Mesothelial cell of epicardium (in vitro differentiated cells): ENCODE measurements around the gene MYH11. TPM values are rescaled to one million over a fixed set of nuclear protein-coding genes. Genes with fewer than 3 reads are reported as not detected.
A peak's percentile ranks its signal among the peaks of the same experiment; 100 is the strongest.

Source experiments
- DNase-seq, 2 experiments: peaks; one replicate each; pipeline ENCODE4 v3.0.0; 2021; ENCODE audit warnings: low spot score in 2 of 2; ENCODE audit not compliant: unreplicated experiment in 2 of 2
- H3K27ac Mint-ChIP-seq: 2 replicates; pipeline ENCODE4 v1.8.0; 2021; ENCODE audit warnings: mixed read lengths
- H3K27me3 Mint-ChIP-seq: 2 replicates; pipeline ENCODE4 v1.8.0; 2021; ENCODE audit warnings: low read depth, mixed read lengths
- H3K36me3 Mint-ChIP-seq: 2 replicates; pipeline ENCODE4 v1.8.0; 2021; ENCODE audit warnings: mixed read lengths
- H3K4me1 Mint-ChIP-seq: 2 replicates; pipeline ENCODE4 v1.8.0; 2021; ENCODE audit warnings: mixed read lengths
- H3K4me3 Mint-ChIP-seq: 2 replicates; pipeline ENCODE4 v1.8.0; 2021; ENCODE audit warnings: mild to moderate bottlenecking, moderate library complexity, mixed read lengths
- H3K9me3 Mint-ChIP-seq: 2 replicates; pipeline ENCODE4 v1.8.0; 2021; ENCODE audit warnings: mixed read lengths
- total RNA-seq: library from RNA; stranded (reverse); gene quantifications from 3 replicates; pipeline ENCODE4 v1.2.1, GENCODE V29; 2021
- TF ChIP-seq, protein P1 (sequence below): fragments of 200-600 bp; sonication (generic); IDR thresholded peaks from one replicate; pipeline ENCODE4 v1.5.0; 2021; ENCODE audit warnings: antibody characterized with exemption; ENCODE audit not compliant: unreplicated experiment

The MYH11 gene
- total RNA-seq, 1 donor from 2014 or later: 0.58 TPM

- Mint-ChIP-seq H3K27me3 (peaks cover 6% of the 10 kb centered on the region), H3K27ac (no peak overlapping the region), H3K4me3 (no peak overlapping the region), H3K36me3 (peaks cover 18% of the 10 kb centered on the region), H3K4me1 (no peaks in the 10 kb centered on the region), H3K9me3 (no peaks in the 10 kb centered on the region)
- no peak for DNase-seq
- TF ChIP-seq, protein P1, sequence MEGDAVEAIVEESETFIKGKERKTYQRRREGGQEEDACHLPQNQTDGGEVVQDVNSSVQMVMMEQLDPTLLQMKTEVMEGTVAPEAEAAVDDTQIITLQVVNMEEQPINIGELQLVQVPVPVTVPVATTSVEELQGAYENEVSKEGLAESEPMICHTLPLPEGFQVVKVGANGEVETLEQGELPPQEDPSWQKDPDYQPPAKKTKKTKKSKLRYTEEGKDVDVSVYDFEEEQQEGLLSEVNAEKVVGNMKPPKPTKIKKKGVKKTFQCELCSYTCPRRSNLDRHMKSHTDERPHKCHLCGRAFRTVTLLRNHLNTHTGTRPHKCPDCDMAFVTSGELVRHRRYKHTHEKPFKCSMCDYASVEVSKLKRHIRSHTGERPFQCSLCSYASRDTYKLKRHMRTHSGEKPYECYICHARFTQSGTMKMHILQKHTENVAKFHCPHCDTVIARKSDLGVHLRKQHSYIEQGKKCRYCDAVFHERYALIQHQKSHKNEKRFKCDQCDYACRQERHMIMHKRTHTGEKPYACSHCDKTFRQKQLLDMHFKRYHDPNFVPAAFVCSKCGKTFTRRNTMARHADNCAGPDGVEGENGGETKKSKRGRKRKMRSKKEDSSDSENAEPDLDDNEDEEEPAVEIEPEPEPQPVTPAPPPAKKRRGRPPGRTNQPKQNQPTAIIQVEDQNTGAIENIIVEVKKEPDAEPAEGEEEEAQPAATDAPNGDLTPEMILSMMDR: no peak
Observed at GRCh38 chr16:15864939-15865338, 8.1 kb upstream of the MYH11 start.

GRCh38 chr16:15861996-15862395, 5.2 kb upstream of the MYH11 start:
- no peaks in the 10 kb centered on the region for H3K9me3 Mint-ChIP-seq

DNA sequence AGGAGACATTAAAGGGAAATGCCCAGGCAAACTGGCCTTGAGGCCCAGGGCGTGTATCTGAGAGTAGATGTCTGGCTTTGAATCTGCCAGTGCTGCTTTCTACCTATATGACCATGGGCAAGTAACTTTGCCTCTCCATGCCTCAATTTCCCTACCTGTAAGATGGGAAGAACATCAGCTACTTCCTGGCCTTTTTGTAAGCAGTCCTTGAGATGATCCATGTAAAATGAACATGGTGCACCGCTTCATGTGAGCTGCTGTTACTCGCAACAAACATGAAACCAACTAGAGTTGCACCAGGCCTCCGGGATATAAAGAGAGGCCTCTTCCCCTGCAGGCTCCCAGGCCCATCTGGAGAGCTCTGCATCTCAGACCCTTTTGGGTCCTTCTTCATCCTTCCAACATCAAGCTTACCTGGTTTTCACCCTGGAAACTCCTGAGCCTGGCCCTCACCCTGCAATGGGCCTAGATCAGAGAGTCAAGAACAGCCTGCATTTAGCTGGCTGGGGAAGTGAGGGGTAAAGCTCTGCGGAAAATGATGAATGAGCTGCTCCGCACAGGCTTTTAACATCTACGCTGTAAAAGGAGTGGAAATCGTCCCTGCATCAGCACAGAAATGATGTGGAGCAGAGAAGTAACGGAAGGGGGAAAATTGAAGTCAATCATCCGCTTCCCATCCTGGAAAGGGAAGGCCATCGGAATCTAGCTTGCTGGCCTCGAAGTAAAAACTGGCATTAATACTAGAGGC, 2.3 kb upstream of the MYH11 start:
- Mint-ChIP-seq H3K36me3 (no peaks in the 10 kb centered on the region), H3K9me3 (no peaks in the 10 kb centered on the region), H3K27me3 (peaks cover 50% of the 10 kb centered on the region), H3K4me1 (peaks cover 9% of the 10 kb centered on the region), H3K4me3 (peak overlapping the region; percentile 48), H3K27ac (peak overlapping the region; percentile 43)
- TF ChIP-seq, protein P1: no peak
- DNase-seq: no peak

More at GRCh38 chr16:15861996-15862395, 5.2 kb upstream of the MYH11 start:
- no peak overlapping the region for H3K4me3 Mint-ChIP-seq
- H3K4me1 Mint-ChIP-seq: peaks cover 9% of the 10 kb centered on the region
- peaks cover 4% of the 10 kb centered on the region for H3K36me3 Mint-ChIP-seq
- TF ChIP-seq, protein P1: no peak
- no peak for DNase-seq
- H3K27me3 Mint-ChIP-seq: peaks cover 21% of the 10 kb centered on the region
- no peak overlapping the region for H3K27ac Mint-ChIP-seq

- TF ChIP-seq, protein P1: no peak
- H3K27ac Mint-ChIP-seq: peak overlapping the region; percentile 26
- H3K27me3 Mint-ChIP-seq: peaks cover 58% of the 10 kb centered on the region
- H3K36me3 Mint-ChIP-seq: no peaks in the 10 kb centered on the region
- peak; percentile 45 to 64 for DNase-seq
- H3K4me3 Mint-ChIP-seq: peak overlapping the region; percentile 76
- H3K4me1 Mint-ChIP-seq: peaks cover 9% of the 10 kb centered on the region
- no peaks in the 10 kb centered on the region for H3K9me3 Mint-ChIP-seq
Observed at GRCh38 chr16:15857724-15858560, 1.1 kb upstream of the MYH11 start.

DNA sequence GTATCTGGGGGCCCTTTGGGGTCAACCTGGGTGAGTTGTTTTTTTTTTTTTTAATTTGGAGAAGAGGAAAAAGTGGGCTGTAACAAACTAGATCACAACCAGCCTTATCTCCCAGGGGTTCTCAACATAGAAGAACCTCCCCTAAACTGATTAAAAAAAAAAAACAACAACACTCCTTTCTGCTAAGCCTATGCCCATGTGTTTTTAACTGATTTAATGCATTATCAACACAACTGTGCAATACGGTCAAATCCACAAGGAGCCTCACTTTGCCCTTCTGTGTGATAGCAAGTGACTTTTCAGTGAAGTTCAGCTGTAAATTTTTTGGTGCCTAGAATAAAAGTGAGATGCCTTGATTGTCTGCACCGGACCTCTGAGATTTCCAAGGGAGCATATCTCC, 646 bp downstream of the MYH11 start:
- Mint-ChIP-seq H3K9me3 (no peaks in the 10 kb centered on the region), H3K27me3 (peaks cover 62% of the 10 kb centered on the region), H3K36me3 (no peaks in the 10 kb centered on the region), H3K4me1 (peaks cover 9% of the 10 kb centered on the region), H3K4me3 (no peak overlapping the region), H3K27ac (no peak overlapping the region)
- no peak for DNase-seq
- TF ChIP-seq, protein P1: no peak
